ENCODE results near the gene CDK15.

- TF ChIP-seq GATA2 (IDR thresholded peaks at IDR 0.05; ENCODE audit: low read depth, low read length) (no peak), GATA3 (IDR thresholded peaks at IDR 0.05; ENCODE audit: low read depth, low read length) (no peak)
Observed at GRCh38 chr2:201891676-201892075, 85.3 kb downstream of the CDK15 start.
